CD14-positive monocyte (primary cell): Measurements from ENCODE around the gene RPL37. TPM values are rescaled to one million over a fixed set of nuclear protein-coding genes. Genes with fewer than 3 reads are reported as not detected.
A peak's percentile ranks its signal among the peaks of the same experiment; 100 is the strongest.

Source experiments
- DNase-seq, 3 donors: peaks; one replicate each; pipeline ENCODE4 v3.0.0-alpha.2; 2011 to 2022
- H2AFZ ChIP-seq: 2 replicates; pipeline ENCODE4 v1.6.0; 2012; ENCODE audit warnings: mild to moderate bottlenecking, low read depth, low read length, inconsistent platforms; ENCODE audit not compliant: insufficient read depth, poor library complexity, severe bottlenecking
- H3K27ac ChIP-seq, 2 donors: 1 replicate in 1 of 2; 2 replicates in 1 of 2; pipeline ENCODE4 v1.5.1; 2012 to 2013; ENCODE audit warnings: low read length in 2 of 2, control low read depth in 1 of 2, inconsistent platforms in 1 of 2, low read depth in 1 of 2, mild to moderate bottlenecking in 1 of 2
- H3K27me3 ChIP-seq, 2 donors: one replicate each; pipeline versions ENCODE4 v1.6.0 to v1.6.1; 2011 to 2013; ENCODE audit warnings: low read length in 2 of 2; ENCODE audit not compliant: control insufficient read depth in 2 of 2, insufficient read depth in 2 of 2
- H3K36me3 ChIP-seq, 2 donors: replicated peaks in 1 of 2; 1 replicate in 1 of 2; 2 replicates in 1 of 2; pipeline versions ENCODE4 v1.5.1 to v1.6.1; 2012 to 2013; ENCODE audit warnings: low read length in 2 of 2, control low read depth in 1 of 2, inconsistent platforms in 1 of 2, mild to moderate bottlenecking in 1 of 2; ENCODE audit not compliant: insufficient read depth in 2 of 2, control insufficient read depth in 1 of 2
- H3K4me1 ChIP-seq, 2 donors: 1 replicate in 1 of 2; 2 replicates in 1 of 2; pipeline versions ENCODE4 v1.5.1 to v1.6.1; 2012 to 2013; ENCODE audit warnings: low read length in 2 of 2, control low read depth in 1 of 2, inconsistent platforms in 1 of 2, mild to moderate bottlenecking in 1 of 2, moderate library complexity in 1 of 2; ENCODE audit not compliant: insufficient read depth in 2 of 2, control insufficient read depth in 1 of 2
- H3K4me2 ChIP-seq: replicated peaks from 2 replicates; pipeline ENCODE3; 2012; ENCODE audit warnings: low read length, moderate library complexity, mild to moderate bottlenecking; ENCODE audit not compliant: poor library complexity, severe bottlenecking; ENCODE audit errors: extremely low read depth
- H3K4me3 ChIP-seq, 3 experiments: fragments of 200-600 bp in 1 of 3; sonication (generic) in 1 of 3; replicated peaks in 1 of 3; 1 replicate in 2 of 3; 2 replicates in 1 of 3; pipeline ENCODE4 v1.5.1; 2011 to 2013; ENCODE audit warnings: low read length in 3 of 3, mild to moderate bottlenecking in 3 of 3, control low read depth in 2 of 3, low read depth in 2 of 3, inconsistent platforms in 1 of 3, moderate library complexity in 1 of 3
- H3K79me2 ChIP-seq: 2 replicates; pipeline ENCODE4 v1.6.0; 2012; ENCODE audit warnings: mild to moderate bottlenecking, control low read depth, inconsistent platforms, low read length, moderate library complexity; ENCODE audit not compliant: insufficient read depth
- H3K9ac ChIP-seq: 2 replicates; pipeline ENCODE4 v1.6.0; 2017; ENCODE audit warnings: low read length, mild to moderate bottlenecking; ENCODE audit not compliant: insufficient read depth, poor library complexity, severe bottlenecking
- H3K9me3 ChIP-seq, 2 donors: replicated peaks in 1 of 2; 1 replicate in 1 of 2; 2 replicates in 1 of 2; pipeline versions ENCODE4 v1.5.1 to v1.6.1; 2012 to 2013; ENCODE audit warnings: low read length in 2 of 2, control low read depth in 1 of 2; ENCODE audit not compliant: control insufficient read depth in 1 of 2, insufficient read depth in 1 of 2
- H4K20me1 ChIP-seq: 2 replicates; pipeline ENCODE4 v1.6.0; 2012; ENCODE audit warnings: mild to moderate bottlenecking, low read length, control low read depth, moderate library complexity; ENCODE audit not compliant: insufficient read depth
- H3K27ac Mint-ChIP-seq, 7 donors: one replicate each; pipeline ENCODE4 v1.8.0; 2020; ENCODE audit warnings: mild to moderate bottlenecking in 7 of 7, mixed read lengths in 7 of 7, moderate library complexity in 6 of 7, inconsistent platforms in 2 of 7
- H3K27me3 Mint-ChIP-seq, 3 donors: one replicate each; pipeline ENCODE4 v1.8.0; 2021 to 2022; ENCODE audit warnings: low read depth in 3 of 3, mild to moderate bottlenecking in 3 of 3, mixed read lengths in 3 of 3, moderate library complexity in 3 of 3, inconsistent platforms in 1 of 3
- H3K36me3 Mint-ChIP-seq, 2 donors: one replicate each; pipeline ENCODE4 v1.8.0; 2020; ENCODE audit warnings: mixed read lengths in 2 of 2, inconsistent platforms in 1 of 2, mild to moderate bottlenecking in 1 of 2
- H3K4me1 Mint-ChIP-seq: one replicate; pipeline ENCODE4 v1.8.0; 2020; ENCODE audit warnings: mild to moderate bottlenecking, mixed read lengths
- H3K4me3 Mint-ChIP-seq, 2 donors: one replicate each; pipeline ENCODE4 v1.8.0; 2020; ENCODE audit warnings: mild to moderate bottlenecking in 2 of 2, mixed read lengths in 2 of 2, moderate library complexity in 1 of 2
- H3K9me3 Mint-ChIP-seq, 7 donors: one replicate each; pipeline ENCODE4 v1.8.0; 2020 to 2022; ENCODE audit warnings: mixed read lengths in 7 of 7, mild to moderate bottlenecking in 6 of 7, moderate library complexity in 6 of 7, inconsistent platforms in 2 of 7
- CTCF ChIP-seq: fragments of 200-600 bp; IDR thresholded peaks from one replicate; pipeline ENCODE4 v1.8.0; 2022; ENCODE audit warnings: antibody characterized with exemption, mild to moderate bottlenecking
- WGBS: methylation state at CpG from one replicate; pipeline ENCODE4 v1.1.5; 2013; ENCODE audit warnings: missing lambda C conversion rate; ENCODE audit not compliant: insufficient coverage; 5-methylcytosine and 5-hydroxymethylcytosine counted together
- intact Hi-C, 2 donors: fragments of 100-400 bp; cut with micrococcal nuclease; formaldehyde crosslinking; loops; one replicate each; pipeline versions ENCODE4 v1.15.0 to v1.15.1; 2023
- polyA plus RNA-seq, 3 donors: library from polyadenylated mRNA; depleted of rRNA in 1 of 3; unstranded in 2 of 3; stranded (reverse) in 1 of 3; fragments of 300-500 nt in 2 of 3; fragments of >200 nt in 1 of 3; fragmentation: Illumina TruSeq in 2 of 3; gene quantifications; 1 replicate in 2 of 3; 2 replicates in 1 of 3; pipeline ENCODE4 v1.2.3, GENCODE V29; 2012 to 2021

The RPL37 gene
- polyA plus RNA-seq, 3 donors = 87.9 to 813 (median 738) TPM

- Mint-ChIP-seq H3K9me3 (no peaks in the 10 kb centered on the region), H3K27ac (peak overlapping the region in 3 of 7 donors; percentile 23 to 73 (median 47)), H3K36me3 (peaks cover 68 to 78% of the 10 kb centered on the region in 2 donors), H3K4me1 (peaks cover 18% of the 10 kb centered on the region), H3K27me3 (no peaks in the 10 kb centered on the region), H3K4me3 (no peak overlapping the region)
- Histone ChIP-seq H3K27me3 (no peaks in the 10 kb centered on the region), H3K4me3 (no peak overlapping the region), H3K9me3 (no peaks in the 10 kb centered on the region), H3K36me3 (peaks cover 68 to 85% of the 10 kb centered on the region in 2 donors), H4K20me1 (peaks cover 82% of the 10 kb centered on the region), H3K4me1 (peaks cover 1 to 6% of the 10 kb centered on the region in 2 donors), H3K79me2 (peaks cover 32% of the 10 kb centered on the region), H3K9ac (no peak overlapping the region), H2AFZ (no peak overlapping the region), H3K27ac (peak overlapping the region in 1 of 2 donors; percentile 3), H3K4me2 (no peak overlapping the region)
- no peak for DNase-seq
- TF ChIP-seq CTCF = no peak
- WGBS = no CpG with 5 or more reads among the region's 3 CpGs
- intact Hi-C loops = no loop called here
These were observed 6.9 kb downstream of the RPL37 start for GRCh38 chr5:40828021-40828631.

GRCh38 chr5:40827188-40827977, 7.6 kb downstream of the RPL37 start:
- Histone ChIP-seq H3K36me3 (peaks cover 60 to 77% of the 10 kb centered on the region in 2 donors), H3K9ac (no peak overlapping the region), H3K79me2 (peaks cover 25% of the 10 kb centered on the region), H4K20me1 (peaks cover 75% of the 10 kb centered on the region), H2AFZ (no peak overlapping the region), H3K9me3 (no peaks in the 10 kb centered on the region), H3K27ac (no peak overlapping the region), H3K4me3 (no peak overlapping the region), H3K4me2 (no peak overlapping the region), H3K4me1 (no peaks in the 10 kb centered on the region), H3K27me3 (no peaks in the 10 kb centered on the region)
- Mint-ChIP-seq H3K27me3 (no peaks in the 10 kb centered on the region), H3K9me3 (no peaks in the 10 kb centered on the region), H3K4me3 (no peak overlapping the region), H3K27ac (peak overlapping the region in 2 of 7 donors; percentile 26 to 85), H3K4me1 (peaks cover 15% of the 10 kb centered on the region), H3K36me3 (peaks cover 60 to 70% of the 10 kb centered on the region in 2 donors)
- TF ChIP-seq CTCF = no peak
- DNase-seq = no peak
- intact Hi-C loops = no loop called here
- WGBS = 89% methylated on average over 5 of the region's 14 CpGs
